Adrenal gland (tissue), 12 donors: ENCODE results near the gene NANOS3. TPM values are rescaled to one million over a fixed set of nuclear protein-coding genes. Genes with fewer than 3 reads are reported as not detected.

Experiments
- DNase-seq, 7 donors: peaks; one replicate each; pipeline ENCODE4 v3.0.0-alpha.2; 2019 to 2020
- H3K27ac ChIP-seq, 5 donors: fragments of 200-600 bp; sonication (generic) in 4 of 5; 1 replicate in 3 of 5; 2 replicates in 2 of 5; pipeline versions ENCODE4 v1.5.1 to v1.8.0; 2016 to 2020; ENCODE audit warnings: mild to moderate bottlenecking in 1 of 5
- H3K27me3 ChIP-seq: fragments of 200-600 bp; 2 replicates; pipeline ENCODE4 v1.8.0; 2021
- H3K36me3 ChIP-seq, 2 donors: fragments of 200-600 bp; replicated peaks in 1 of 2; 1 replicate in 1 of 2; 2 replicates in 1 of 2; pipeline versions ENCODE4 v1.5.1 to v1.8.0; 2018 to 2022
- H3K4me1 ChIP-seq, 2 donors: fragments of 200-600 bp; replicated peaks in 1 of 2; 1 replicate in 1 of 2; 2 replicates in 1 of 2; pipeline versions ENCODE4 v1.5.1 to v1.8.0; 2018 to 2021
- H3K4me3 ChIP-seq, 4 donors: fragments of 200-600 bp; sonication (generic) in 3 of 4; one replicate each; pipeline ENCODE4 v1.5.1; 2016 to 2018
- H3K9me3 ChIP-seq, 3 donors: fragments of 200-600 bp; sonication (generic) in 1 of 3; replicated peaks in 1 of 3; 1 replicate in 2 of 3; 2 replicates in 1 of 3; pipeline versions ENCODE4 v1.5.1 to v1.8.0; 2016 to 2021
- POLR2A ChIP-seq, 2 donors: fragments of 450-650 bp; IDR thresholded peaks; one replicate each; pipeline ENCODE4 v1.6.1; 2017; ENCODE audit warnings: antibody characterized with exemption in 2 of 2, mild to moderate bottlenecking in 2 of 2, moderate library complexity in 1 of 2
- WGBS, 4 donors: extraction: QIAGEN DNeasy Blood & Tissue Kit in 2 of 4; methylation state at CpG; one replicate each; pipeline versions ENCODE4 v1.1.5 to v1.1.7; 2013 to 2017; 5-methylcytosine and 5-hydroxymethylcytosine counted together
- intact Hi-C, 2 donors: fragments of 100-400 bp; cut with DNase I; formaldehyde crosslinking; loops; one replicate each; pipeline versions ENCODE4 v1.14.1 to v1.15.0; 2022 to 2023
- polyA plus RNA-seq, 3 donors: library from polyadenylated mRNA; stranded (reverse); fragments of 200-250 nt in 2 of 3; fragments of 350-450 nt in 1 of 3; fragmentation: Illumina TruSeq in 1 of 3; extraction: RNeasy Lipid Tissue Mini Kit (QIAGEN cat#74804) in 1 of 3; gene quantifications; one replicate each; pipeline ENCODE4 v1.2.3, GENCODE V29; 2013 to 2014
- total RNA-seq, 9 donors: library from RNA; depleted of rRNA in 4 of 9; stranded (reverse); fragments of >200 nt in 4 of 9; fragments of 120-200 nt in 1 of 9; fragmentation: NEBNext Ultra II Directional in 1 of 9; extraction: Animal tissue kit (Norgen Biotek cat#: 25700) in 1 of 9; gene quantifications; one replicate each; pipeline versions ENCODE4 v1.1.0 to v1.2.4, GENCODE V29; 2013 to 2023
- TF ChIP-seq, protein P1 (sequence below), 6 experiments: fragments of 450-650 bp in 4 of 6; fragments of 200-600 bp in 2 of 6; sonication (generic) in 1 of 6; IDR thresholded peaks; 1 replicate in 5 of 6; 2 replicates in 1 of 6; pipeline versions ENCODE4 v1.5.1 to v1.8.0; 2016 to 2021; ENCODE audit warnings: antibody characterized with exemption in 6 of 6, mild to moderate bottlenecking in 2 of 6, moderate library complexity in 1 of 6
- donor health status: healthy with polysubstance abuse.
- donor health status: Bipolar disorder and iron deficiency.
- donor health status: DM: yes; HTN: yes; CAD: no.
- donor health status: DM: no; HTN: no; CAD: no.
- donor health status: DM: no; HTN: no; CAD: no.
- donor health status: DM: yes; HTN: yes; CAD: no.

Gene NANOS3
- total and polyA plus RNA-seq, 12 donors: 0.28 to 1.9 (median 1.3) TPM; not detected in 8

DNA sequence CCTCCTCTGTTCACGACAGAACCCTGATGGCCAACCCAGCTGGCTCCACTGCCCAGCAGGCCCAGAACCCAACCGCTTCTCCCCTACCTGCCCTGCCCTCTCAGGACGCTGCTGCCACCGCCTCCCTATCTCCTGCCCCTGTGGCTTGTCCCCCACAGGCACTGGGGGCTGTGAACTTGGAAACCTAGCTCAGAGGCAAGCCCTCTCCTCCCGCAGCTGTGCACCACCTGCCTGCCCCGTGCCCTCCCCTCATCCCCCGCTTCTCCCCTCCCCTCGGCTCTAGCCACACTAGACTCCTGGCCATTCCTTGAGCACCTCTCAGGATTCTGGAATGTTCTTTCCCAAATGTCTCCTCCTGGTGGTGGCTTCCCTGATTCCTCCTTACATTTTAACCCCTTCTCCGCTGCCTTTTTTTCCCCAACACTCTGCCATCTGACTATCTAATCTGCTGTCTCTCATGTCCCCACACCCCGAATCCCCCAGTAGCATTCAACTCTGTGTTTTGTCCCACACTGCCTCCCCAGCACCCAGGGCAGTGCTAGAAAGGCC lies 6.7 kb downstream of the NANOS3 start:
- Histone ChIP-seq H3K4me3 (no peak overlapping the region), H3K36me3 (no peaks in the 10 kb centered on the region), H3K4me1 (peaks cover 5 to 18% of the 10 kb centered on the region in 2 donors), H3K27ac (no peak overlapping the region), H3K27me3 (no peaks in the 10 kb centered on the region), H3K9me3 (no peaks in the 10 kb centered on the region)
- WGBS, 4 donors: 85 to 96% (median 88%) methylated on average over 4 to 10 of the region's 10 CpGs
- no peak for DNase-seq
- TF ChIP-seq, protein P1, sequence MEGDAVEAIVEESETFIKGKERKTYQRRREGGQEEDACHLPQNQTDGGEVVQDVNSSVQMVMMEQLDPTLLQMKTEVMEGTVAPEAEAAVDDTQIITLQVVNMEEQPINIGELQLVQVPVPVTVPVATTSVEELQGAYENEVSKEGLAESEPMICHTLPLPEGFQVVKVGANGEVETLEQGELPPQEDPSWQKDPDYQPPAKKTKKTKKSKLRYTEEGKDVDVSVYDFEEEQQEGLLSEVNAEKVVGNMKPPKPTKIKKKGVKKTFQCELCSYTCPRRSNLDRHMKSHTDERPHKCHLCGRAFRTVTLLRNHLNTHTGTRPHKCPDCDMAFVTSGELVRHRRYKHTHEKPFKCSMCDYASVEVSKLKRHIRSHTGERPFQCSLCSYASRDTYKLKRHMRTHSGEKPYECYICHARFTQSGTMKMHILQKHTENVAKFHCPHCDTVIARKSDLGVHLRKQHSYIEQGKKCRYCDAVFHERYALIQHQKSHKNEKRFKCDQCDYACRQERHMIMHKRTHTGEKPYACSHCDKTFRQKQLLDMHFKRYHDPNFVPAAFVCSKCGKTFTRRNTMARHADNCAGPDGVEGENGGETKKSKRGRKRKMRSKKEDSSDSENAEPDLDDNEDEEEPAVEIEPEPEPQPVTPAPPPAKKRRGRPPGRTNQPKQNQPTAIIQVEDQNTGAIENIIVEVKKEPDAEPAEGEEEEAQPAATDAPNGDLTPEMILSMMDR (IDR thresholded peaks at IDR 0.05): no peak
- no peak for TF ChIP-seq POLR2A (IDR thresholded peaks at IDR 0.05)
- intact Hi-C loops: loop anchor here (5.0 to 10.0 kb wide), 3 partner anchors 161 to 189 kb away; partner anchors contain the start of gene MISP3 (in 1 of the 2)

DNA sequence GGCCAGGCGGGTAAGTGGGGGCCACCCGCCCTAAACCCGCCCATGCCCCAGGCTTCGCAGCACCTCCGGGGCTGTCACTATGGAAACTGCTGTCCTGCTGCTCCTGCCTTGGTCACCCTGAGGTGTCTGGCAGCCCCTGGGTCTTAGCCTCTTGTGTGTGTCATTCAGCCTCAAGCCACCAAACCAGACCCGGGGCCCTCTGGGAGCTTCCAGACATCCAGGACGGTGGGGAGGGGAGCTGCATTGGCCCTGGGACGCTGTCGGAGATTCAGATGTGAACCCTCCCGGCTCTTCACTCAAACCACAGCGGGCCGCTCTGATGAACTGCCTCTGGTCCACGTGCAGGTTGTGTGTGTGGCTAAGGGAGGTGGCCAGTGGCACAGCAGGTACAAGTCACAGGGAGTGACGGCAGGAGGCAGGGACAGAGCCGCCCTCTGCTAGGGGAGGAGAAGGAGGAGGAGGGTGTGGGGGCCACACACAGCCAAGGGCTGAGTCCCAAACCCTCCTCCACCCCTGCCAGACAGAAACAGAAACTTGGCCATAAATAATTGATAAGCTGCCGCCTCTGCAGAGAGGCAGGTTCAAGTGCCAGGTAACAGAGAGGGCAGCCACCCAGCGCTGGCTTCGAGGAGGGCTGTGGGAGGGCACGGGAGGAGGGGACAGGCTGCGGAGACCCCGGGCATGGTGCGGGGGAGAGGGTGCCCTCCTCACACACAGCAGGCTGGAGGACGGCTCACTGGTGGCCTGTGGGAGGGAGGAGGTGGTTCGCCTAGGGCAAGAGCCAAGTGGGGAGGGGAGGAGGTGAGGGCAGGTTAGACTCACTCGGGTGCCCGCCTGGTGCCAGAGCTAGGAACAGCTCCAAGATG lies 8.0 kb downstream of the NANOS3 start:
- intact Hi-C loops: loop anchor here (5.0 to 10.0 kb wide), 3 partner anchors 160 to 187 kb away; partner anchors contain the start of gene MISP3 (in 1 of the 2)
- no peaks in the 10 kb centered on the region for H3K27me3 ChIP-seq
- no peak overlapping the region for H3K4me3 ChIP-seq
- WGBS, 4 donors: 56 to 77% (median 64%) methylated on average over 13 to 26 of the region's 26 CpGs
- DNase-seq: no peak
- no peaks in the 10 kb centered on the region for H3K36me3 ChIP-seq
- H3K27ac ChIP-seq: no peak overlapping the region
- H3K4me1 ChIP-seq: peaks cover 5 to 15% of the 10 kb centered on the region in 2 donors
- TF ChIP-seq, protein P1 (IDR thresholded peaks at IDR 0.05): no peak
- no peak for TF ChIP-seq POLR2A (IDR thresholded peaks at IDR 0.05)
- H3K9me3 ChIP-seq: no peaks in the 10 kb centered on the region

DNA sequence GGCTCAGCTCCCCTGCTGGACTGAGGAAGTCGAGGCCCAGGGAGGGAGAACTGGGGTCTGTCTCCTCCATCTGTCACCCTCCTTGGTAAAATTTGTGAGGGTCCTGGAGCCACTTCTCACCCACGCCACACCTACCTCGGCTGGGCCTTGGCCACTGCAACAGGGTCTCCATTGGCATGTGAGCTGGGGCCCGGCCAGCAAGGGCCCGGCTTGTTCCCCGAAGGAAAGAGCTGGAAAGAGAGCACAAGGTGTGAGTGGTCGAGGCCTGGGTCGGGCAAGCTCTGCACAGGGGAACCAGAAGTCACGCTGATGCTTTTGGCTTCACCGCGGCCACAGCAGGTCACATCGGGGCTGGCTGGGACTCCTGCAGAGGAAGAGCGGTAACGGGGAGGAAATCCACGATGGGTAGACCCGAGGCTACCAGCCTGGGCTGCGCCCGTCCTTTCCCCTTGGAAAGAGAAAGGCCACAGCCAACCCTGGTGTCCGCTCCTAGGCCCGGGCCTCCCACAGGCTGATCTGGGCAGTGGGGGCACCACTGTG lies 9.0 kb downstream of the NANOS3 start:
- Histone ChIP-seq H3K4me3 (no peak overlapping the region), H3K27ac (no peak overlapping the region), H3K27me3 (no peaks in the 10 kb centered on the region), H3K9me3 (no peaks in the 10 kb centered on the region), H3K4me1 (peaks cover 0 to 9% of the 10 kb centered on the region in 2 donors), H3K36me3 (no peaks in the 10 kb centered on the region)
- 67 to 97% (median 92%) methylated on average over 3 to 20 of the region's 20 CpGs for WGBS, 4 donors
- TF ChIP-seq, protein P1 (IDR thresholded peaks at IDR 0.05): no peak
- TF ChIP-seq POLR2A (IDR thresholded peaks at IDR 0.05): no peak
- no peak for DNase-seq
- intact Hi-C loops: loop anchor here (10.0 kb wide), 2 partner anchors 159 to 169 kb away; no protein-coding TSS in a partner anchor

DNA sequence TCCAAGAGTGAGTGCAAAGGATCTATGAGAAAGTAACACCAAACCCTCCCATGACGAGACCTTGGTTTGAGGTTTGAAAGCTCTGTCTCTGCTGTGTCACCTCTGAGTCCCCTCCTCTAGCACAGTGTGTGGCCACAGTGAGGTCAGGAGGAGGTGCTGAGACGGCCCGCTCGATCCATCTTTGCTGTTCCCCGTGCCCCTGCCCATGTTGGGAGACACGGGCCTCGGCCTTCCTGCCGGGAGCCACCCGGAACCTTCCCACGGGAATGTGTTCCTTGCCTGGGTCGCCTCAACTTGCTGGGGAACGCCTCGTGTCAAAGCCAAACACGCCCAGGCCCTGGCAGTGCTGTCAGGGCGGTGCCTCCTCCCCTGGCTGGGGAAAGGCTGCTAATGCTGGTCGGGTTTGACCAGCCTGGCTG lies 10.1 kb downstream of the NANOS3 start:
- 73 to 91% (median 87%) methylated on average over 8 to 16 of the region's 16 CpGs for WGBS, 4 donors
- H3K4me1 ChIP-seq: no peaks in the 10 kb centered on the region
- no peak for TF ChIP-seq POLR2A (IDR thresholded peaks at IDR 0.05)
- TF ChIP-seq, protein P1 (IDR thresholded peaks at IDR 0.05): no peak
- no peak overlapping the region for H3K4me3 ChIP-seq
- H3K9me3 ChIP-seq: no peaks in the 10 kb centered on the region
- intact Hi-C loops: loop anchor here (10.0 kb wide), 2 partner anchors 158 to 168 kb away; no protein-coding TSS in a partner anchor
- no peak for DNase-seq
- no peaks in the 10 kb centered on the region for H3K36me3 ChIP-seq
- H3K27ac ChIP-seq: no peak overlapping the region
- no peaks in the 10 kb centered on the region for H3K27me3 ChIP-seq
